SK-N-SH treated with all-trans-retinoic acid at 6 μM for 48 hours (cell line): ENCODE measurements around the gene MAP3K20.
"Not testable (repeated sequence)": the region's sequence is repeated elsewhere in the genome, so short reads cannot be mapped to it uniquely, and the experiment has no call there.

Source experiments
- ATAC-seq: fragments of 200-7000 bp; cut with Tn5 transposase; 3 replicates; pipeline ENCODE4 v1.9.1; 2020; ENCODE audit warnings: mild to moderate bottlenecking, moderate library complexity
- BACH2 ChIP-seq: fragments of 250-450 bp; sonication (Bioruptor Pico); IDR thresholded peaks from 2 replicates; pipeline ENCODE4 v1.9.0; 2021; ENCODE audit warnings: mild to moderate bottlenecking, borderline replicate concordance
- CREB5 ChIP-seq: fragments of 250-450 bp; sonication (Bioruptor Pico); IDR thresholded peaks from 2 replicates; pipeline ENCODE4 v1.5.1; 2020; ENCODE audit warnings: low read depth, mild to moderate bottlenecking, moderate library complexity
- CSDC2 ChIP-seq: fragments of 250-450 bp; sonication (Bioruptor Pico); IDR thresholded peaks from 2 replicates; pipeline ENCODE4 v1.5.0; 2020; ENCODE audit warnings: mild to moderate bottlenecking, moderate library complexity
- ESRRG ChIP-seq: fragments of 250-450 bp; sonication (Bioruptor Pico); IDR thresholded peaks from 2 replicates; pipeline ENCODE4 v1.6.1; 2021; ENCODE audit warnings: mild to moderate bottlenecking
- GLIS3 ChIP-seq: fragments of 250-450 bp; sonication (Bioruptor Pico); IDR thresholded peaks from 2 replicates; pipeline ENCODE4 v1.5.0; 2020; ENCODE audit warnings: mild to moderate bottlenecking, moderate library complexity
- ISL1 ChIP-seq: fragments of 250-450 bp; sonication (Bioruptor Pico); IDR thresholded peaks from 2 replicates; pipeline ENCODE4 v2.1.2; 2022; ENCODE audit warnings: mild to moderate bottlenecking, moderate library complexity
- OSR1 ChIP-seq: fragments of 250-450 bp; sonication (Bioruptor Pico); IDR thresholded peaks from 2 replicates; pipeline ENCODE4 v1.8.0; 2022; ENCODE audit warnings: moderate library complexity, mild to moderate bottlenecking, inconsistent platforms
- PATZ1 ChIP-seq: fragments of 250-450 bp; sonication (Bioruptor Pico); IDR thresholded peaks from 2 replicates; pipeline ENCODE4 v1.8.0; 2020; ENCODE audit warnings: mild to moderate bottlenecking, moderate library complexity, borderline replicate concordance
- RARB ChIP-seq: fragments of 250-450 bp; sonication (Bioruptor Pico); IDR thresholded peaks from 2 replicates; pipeline ENCODE4 v1.8.0; 2021; ENCODE audit warnings: mild to moderate bottlenecking, moderate library complexity
- TCF4 ChIP-seq: fragments of 250-450 bp; sonication (Bioruptor Pico); IDR thresholded peaks from 2 replicates; pipeline ENCODE4 v1.8.0; 2021; ENCODE audit warnings: mild to moderate bottlenecking, moderate library complexity, borderline replicate concordance
- TOX ChIP-seq: fragments of 250-450 bp; sonication (Bioruptor Pico); IDR thresholded peaks from 2 replicates; pipeline ENCODE4 v1.8.0; 2021; ENCODE audit warnings: mild to moderate bottlenecking, moderate library complexity, borderline replicate concordance
- TSHZ2 ChIP-seq: fragments of 250-450 bp; sonication (Bioruptor Pico); IDR thresholded peaks from 2 replicates; pipeline ENCODE4 v1.5.0; 2020; ENCODE audit warnings: mild to moderate bottlenecking, moderate library complexity
- ZC3H10 ChIP-seq: fragments of 250-450 bp; sonication (Bioruptor Pico); IDR thresholded peaks from 2 replicates; pipeline ENCODE4 v1.5.1; 2021; ENCODE audit warnings: mild to moderate bottlenecking, moderate library complexity
- ZFP30 ChIP-seq: fragments of 450-650 bp; formaldehyde crosslinking; IDR thresholded peaks from 2 replicates; pipeline ENCODE4 v1.5.0; 2022; ENCODE audit warnings: mild to moderate bottlenecking, moderate library complexity
- ZNF565 ChIP-seq: fragments of 450-650 bp; formaldehyde crosslinking; conservative IDR thresholded peaks from 2 replicates; pipeline ENCODE4 v1.5.0; 2020; ENCODE audit warnings: low read depth, mild to moderate bottlenecking, moderate library complexity
- ZNF70 ChIP-seq: fragments of 450-650 bp; formaldehyde crosslinking; IDR thresholded peaks from 2 replicates; pipeline ENCODE4 v1.5.0; 2020; ENCODE audit warnings: mild to moderate bottlenecking, moderate library complexity
- ZNF8 ChIP-seq: fragments of 450-650 bp; formaldehyde crosslinking; IDR thresholded peaks from 2 replicates; pipeline ENCODE4 v1.5.0; 2020; ENCODE audit warnings: mild to moderate bottlenecking, moderate library complexity

Gene MAP3K20

GRCh38 chr2:173204316-173204715 lies 128.7 kb downstream of the MAP3K20 start:
- peak; percentile 38; the same call in 1 of the 3 replicates for ATAC-seq
- TF ChIP-seq ESRRG (CRISPR knock-in tag) = no peak
- no peak for TF ChIP-seq GLIS3 (CRISPR knock-in tag)
- no peak for TF ChIP-seq OSR1
- no peak for TF ChIP-seq ZNF70 (CRISPR knock-in tag)
- TF ChIP-seq ZC3H10 (CRISPR knock-in tag) = no peak
- peak; percentile 72; the same call in 1 of the 2 replicates for TF ChIP-seq TSHZ2 (CRISPR knock-in tag)
- no peak for TF ChIP-seq CSDC2 (CRISPR knock-in tag)
- TF ChIP-seq TCF4 (CRISPR knock-in tag) = peak; percentile 83
- TF ChIP-seq ZFP30 (CRISPR knock-in tag) = no peak
- TF ChIP-seq TOX = no peak
- no peak for TF ChIP-seq CREB5 (CRISPR knock-in tag)

GRCh38 chr2:173205375-173205774 lies 129.7 kb downstream of the MAP3K20 start:
- ATAC-seq = no peak
- TF ChIP-seq BACH2 = no peak
- TF ChIP-seq OSR1 = no peak
- no peak for TF ChIP-seq TSHZ2 (CRISPR knock-in tag)
- TF ChIP-seq PATZ1 (CRISPR knock-in tag) = no peak
- no peak for TF ChIP-seq ZNF565 (CRISPR knock-in tag)
- TF ChIP-seq TOX = no peak
- no peak for TF ChIP-seq CSDC2 (CRISPR knock-in tag)
- TF ChIP-seq ZNF8 (CRISPR knock-in tag) = no peak
- no peak for TF ChIP-seq ISL1
- no peak for TF ChIP-seq GLIS3 (CRISPR knock-in tag)
- TF ChIP-seq ZNF70 (CRISPR knock-in tag) = no peak

GRCh38 chr2:173207124-173207523 lies 131.5 kb downstream of the MAP3K20 start:
- not testable (repeated sequence) for ATAC-seq

- TF ChIP-seq ISL1 (peak; percentile 29; the same call in 1 of the 2 replicates), ZNF565 (CRISPR knock-in tag) (no peak), BACH2 (no peak)
- peak; percentile 97 for ATAC-seq
These were observed 134.9 kb downstream of the MAP3K20 start for GRCh38 chr2:173210270-173211196.

GRCh38 chr2:173213181-173213580 lies 137.5 kb downstream of the MAP3K20 start:
- no peak for TF ChIP-seq RARB (CRISPR knock-in tag)
- TF ChIP-seq, all 23 proteins: peak for 0
- ATAC-seq = no peak
